Measurements from ENCODE around the gene DLG2. TPM values are rescaled to one million over a fixed set of nuclear protein-coding genes. Genes with fewer than 3 reads are reported as not detected.

DLG2 gene
- total and polyA plus RNA-seq, 9 of the 15 experiments (the other 6 are each of a cell fraction or from before 2014, with no cell fraction given): 0.52 to 1.6 (median 0.95) TPM

- Histone ChIP-seq H3K9me3 (replicated peaks; ENCODE audit: control insufficient read depth, insufficient read depth, low read depth, low read length) (no peaks in the 10 kb centered on the region), H3K4me1 (replicated peaks in 1 of 2; ENCODE audit: control insufficient read depth in 2 of 2, insufficient read depth in 2 of 2, low read length in 2 of 2) (no peaks in the 10 kb centered on the region), H3K9ac (ENCODE audit: insufficient read depth in 1 of 2, low read depth in 2 of 2, low read length in 2 of 2) (no peak overlapping the region), H3K4me3 (no peak overlapping the region), H3K4me2 (ENCODE audit: insufficient read depth, low read length) (no peak overlapping the region), H3K27me3 (ENCODE audit: control insufficient read depth in 2 of 2, insufficient read depth in 2 of 2, low read length in 2 of 2) (no peaks in the 10 kb centered on the region), H2AFZ (ENCODE audit: low read depth, low read length) (no peak overlapping the region), H3K27ac (ENCODE audit: extremely low read depth, low read depth, low read length) (no peak overlapping the region), H3K9me1 (ENCODE audit: control insufficient read depth, insufficient read depth, low read length) (no peaks in the 10 kb centered on the region), H3K36me3 (ENCODE audit: control insufficient read depth, insufficient read depth, low read length) (no peaks in the 10 kb centered on the region), H4K20me1 (replicated peaks; ENCODE audit: control insufficient read depth, insufficient read depth, low read length) (no peaks in the 10 kb centered on the region), H3K79me2 (ENCODE audit: control insufficient read depth, insufficient read depth, low read length) (no peaks in the 10 kb centered on the region)
- ATAC-seq (no peak), DNase-seq (ENCODE audit: extremely low read depth in 1 of 4, low spot score in 3 of 4) (no peak), FAIRE-seq (no peak)
- WGBS (ENCODE audit: insufficient coverage, low coverage, missing lambda C conversion rate): 7% methylated on average over 2 of the region's 2 CpGs
- intact Hi-C loops (cut with micrococcal nuclease) (no loop called here), in situ Hi-C loops (cut with MboI) (no loop called here)
- POLR2A ChIA-PET: no interaction called here
- no TSS peak for BruUV-seq (replicated peaks)
- TF ChIP-seq KLF13 (tag; IDR thresholded peaks at IDR 0.05; ENCODE audit: borderline replicate concordance, low read depth): no peak
- TF ChIP-seq FOXK2 (conservative IDR thresholded peaks at IDR 0.05 in 1 of 2, IDR thresholded peaks at IDR 0.05 in 1 of 2; ENCODE audit: low read depth in 2 of 2): no peak
- no peak for TF ChIP-seq EP300 (IDR thresholded peaks at IDR 0.05; ENCODE audit: low read length)
- no peak for TF ChIP-seq FOXP4 (CRISPR knock-in tag; IDR thresholded peaks at IDR 0.05; ENCODE audit: borderline replicate concordance)
- TF ChIP-seq MNT (conservative IDR thresholded peaks at IDR 0.05): no peak
- TF ChIP-seq NONO (IDR thresholded peaks at IDR 0.05; ENCODE audit: low read depth in 2 of 2, low read length in 1 of 2): no peak
- no peak for TF ChIP-seq ZEB2 (IDR thresholded peaks at IDR 0.05)
- no peak for TF ChIP-seq CC2D1A (IDR thresholded peaks at IDR 0.05)
- TF ChIP-seq STAT5A (IDR thresholded peaks at IDR 0.05; ENCODE audit: borderline replicate concordance, low read length): no peak
- no peak for TF ChIP-seq ZNF224 (CRISPR knock-in tag; IDR thresholded peaks at IDR 0.05)
- TF ChIP-seq EWSR1 (IDR thresholded peaks at IDR 0.05; ENCODE audit: borderline replicate concordance, low read depth, partially characterized antibody): no peak
- no peak for TF ChIP-seq PHB (CRISPR knock-in tag; IDR thresholded peaks at IDR 0.05)
- no peak for TF ChIP-seq DLX4 (CRISPR knock-in tag; IDR thresholded peaks at IDR 0.05)
- no peak for TF ChIP-seq TFE3 (CRISPR knock-in tag; IDR thresholded peaks at IDR 0.05)
- TF ChIP-seq ZBTB9 (CRISPR knock-in tag; IDR thresholded peaks at IDR 0.05): no peak
- CTCF ChIA-PET (ENCODE audit: low intra/inter-chr PET ratio): no interaction called here
Measured at GRCh38 chr11:83713708-83714107, 1913.4 kb downstream of the DLG2 start.

All from K562 (cell line).